ENCODE data around the gene BMPER.

BMPER gene

GRCh38 chr7:34075523-34076370 lies 170.4 kb downstream of the BMPER start:
- TF ChIP-seq CTCF (IDR thresholded peaks at IDR 0.05; ENCODE audit: low read depth, low read length) = no peak
- H3K27ac ChIP-seq = no peak overlapping the region
- H3K27me3 ChIP-seq (ENCODE audit: insufficient read depth, low read depth, severe bottlenecking) = no peaks in the 10 kb centered on the region
- H3K4me3 ChIP-seq (ENCODE audit: low read depth, low read length) = no peak overlapping the region
- H3K9me3 ChIP-seq (ENCODE audit: severe bottlenecking) = no peaks in the 10 kb centered on the region
- no peak for DNase-seq
- H3K36me3 ChIP-seq = no peaks in the 10 kb centered on the region

- Histone ChIP-seq H3K4me3 (ENCODE audit: low read depth, low read length) (no peak overlapping the region), H3K36me3 (no peaks in the 10 kb centered on the region)
These were observed 171.8 kb downstream of the BMPER start for GRCh38 chr7:34077168-34077567.

GRCh38 chr7:34078864-34079263 lies 173.5 kb downstream of the BMPER start:
- Histone ChIP-seq H3K27ac (no peak overlapping the region), H3K27me3 (ENCODE audit: insufficient read depth, low read depth, severe bottlenecking) (no peaks in the 10 kb centered on the region), H3K9me3 (ENCODE audit: severe bottlenecking) (no peaks in the 10 kb centered on the region), H3K36me3 (no peaks in the 10 kb centered on the region), H3K4me3 (ENCODE audit: low read depth, low read length) (no peak overlapping the region)
- no peak for DNase-seq
- TF ChIP-seq CTCF (IDR thresholded peaks at IDR 0.05; ENCODE audit: low read depth, low read length) = no peak

More at GRCh38 chr7:34077168-34077567, 171.8 kb downstream of the BMPER start:
- no peaks in the 10 kb centered on the region for H3K9me3 ChIP-seq (ENCODE audit: severe bottlenecking)
- H3K27ac ChIP-seq = no peak overlapping the region
- no peaks in the 10 kb centered on the region for H3K27me3 ChIP-seq (ENCODE audit: insufficient read depth, low read depth, severe bottlenecking)
- DNase-seq = no peak
- no peak for TF ChIP-seq CTCF (IDR thresholded peaks at IDR 0.05; ENCODE audit: low read depth, low read length)

GRCh38 chr7:34080513-34080912 lies 175.2 kb downstream of the BMPER start:
- DNase-seq = no peak
- Histone ChIP-seq H3K27ac (no peak overlapping the region), H3K9me3 (ENCODE audit: severe bottlenecking) (no peaks in the 10 kb centered on the region), H3K27me3 (ENCODE audit: insufficient read depth, low read depth, severe bottlenecking) (no peaks in the 10 kb centered on the region), H3K36me3 (no peaks in the 10 kb centered on the region), H3K4me3 (ENCODE audit: low read depth, low read length) (no peak overlapping the region)
- no peak for TF ChIP-seq CTCF (IDR thresholded peaks at IDR 0.05; ENCODE audit: low read depth, low read length)

- Histone ChIP-seq H3K27ac (no peak overlapping the region), H3K36me3 (no peaks in the 10 kb centered on the region), H3K4me3 (ENCODE audit: low read depth, low read length) (no peak overlapping the region), H3K27me3 (ENCODE audit: insufficient read depth, low read depth, severe bottlenecking) (no peaks in the 10 kb centered on the region), H3K9me3 (ENCODE audit: severe bottlenecking) (no peaks in the 10 kb centered on the region)
- DNase-seq = no peak
- no peak for TF ChIP-seq CTCF (IDR thresholded peaks at IDR 0.05; ENCODE audit: low read depth, low read length)
These were observed 176.6 kb downstream of the BMPER start for GRCh38 chr7:34081935-34082334.

GRCh38 chr7:34083440-34083839 lies 178.1 kb downstream of the BMPER start:
- Histone ChIP-seq H3K4me3 (ENCODE audit: low read depth, low read length) (no peak overlapping the region), H3K36me3 (no peaks in the 10 kb centered on the region), H3K9me3 (ENCODE audit: severe bottlenecking) (no peaks in the 10 kb centered on the region), H3K27me3 (ENCODE audit: insufficient read depth, low read depth, severe bottlenecking) (no peaks in the 10 kb centered on the region), H3K27ac (no peak overlapping the region)
- no peak for TF ChIP-seq CTCF (IDR thresholded peaks at IDR 0.05; ENCODE audit: low read depth, low read length)
- no peak for DNase-seq
